Endometrial microvascular endothelial cells (primary cell): ENCODE results near the gene CD80. TPM values are rescaled to one million over a fixed set of nuclear protein-coding genes. Genes with fewer than 3 reads are reported as not detected.

Experiments used
- in situ Hi-C: cut with HindIII; loops from 2 replicates; pipeline ENCODE4 v1.10.0; 2017; ENCODE audit warnings: low sequenced_read_pairs, low pct_unique_long_range_greater_than_20kb; ENCODE audit errors: inconsistent ontology term
- total RNA-seq: library from RNA; depleted of rRNA; stranded (reverse); fragments of >200 nt; gene quantifications from one replicate; pipeline ENCODE4 v1.2.3, GENCODE V29; 2015; ENCODE audit errors: inconsistent ontology term

CD80 gene
- total RNA-seq, 1 donor from 2014 or later: not detected

- in situ Hi-C loops: no loop called here
These were observed 48.7 kb downstream of the CD80 start for GRCh38 chr3:119510690-119511089.

DNA sequence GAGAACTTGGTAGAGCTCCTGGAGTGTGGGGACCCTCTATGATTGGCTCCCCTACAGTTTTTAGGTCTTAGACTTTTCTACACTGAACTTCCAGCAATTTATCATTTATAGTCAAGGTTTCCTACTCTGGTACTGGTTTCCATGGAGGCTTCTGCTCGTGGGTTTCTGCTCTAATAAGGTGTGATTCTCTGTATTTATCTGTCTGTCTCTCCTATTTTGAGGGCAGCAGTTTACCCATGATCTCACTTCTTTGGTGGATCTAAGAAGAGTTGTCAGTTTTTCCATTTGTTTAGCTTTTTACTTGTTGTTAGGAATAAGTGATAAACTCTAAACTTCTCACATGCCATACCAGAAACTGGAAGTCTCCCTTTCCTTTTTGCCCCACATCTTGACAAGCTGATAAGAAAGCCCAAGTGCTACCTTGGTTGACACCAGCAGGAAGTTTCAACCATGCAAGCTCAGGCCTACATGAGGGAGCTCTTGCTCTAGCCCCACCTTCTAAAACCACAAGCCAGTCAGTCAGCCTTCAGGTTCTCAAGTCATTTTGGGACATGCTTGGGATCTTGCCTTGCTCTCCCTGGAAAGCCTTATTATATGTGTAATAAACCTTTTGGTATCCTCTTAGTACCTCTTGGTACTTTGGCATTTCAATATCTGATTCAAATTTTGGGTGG lies 51.1 kb downstream of the CD80 start:
- in situ Hi-C loops: no loop called here

- in situ Hi-C loops: no loop called here
These were observed 52.0 kb downstream of the CD80 start for GRCh38 chr3:119507404-119507803.

DNA sequence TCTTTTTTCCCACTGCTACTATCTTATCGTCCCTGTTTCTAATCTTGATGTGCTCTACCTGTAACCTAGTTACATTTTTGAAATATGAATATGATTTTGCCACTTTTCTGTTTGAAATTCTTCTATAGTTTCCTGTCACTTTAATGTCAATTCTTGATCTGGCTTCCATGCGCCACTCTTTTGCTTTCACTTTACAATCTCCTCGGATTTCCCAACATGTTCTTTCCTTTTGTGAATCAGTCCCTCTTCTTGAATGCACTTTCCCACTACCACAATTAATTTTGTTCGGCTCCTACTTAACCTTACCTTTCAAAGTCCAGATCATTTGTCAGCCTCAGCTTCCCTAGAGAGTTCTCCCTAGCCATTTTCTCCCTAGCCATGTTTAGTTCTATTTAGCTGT lies 52.8 kb downstream of the CD80 start:
- in situ Hi-C loops: no loop called here

- in situ Hi-C loops: no loop called here
These were observed 58.5 kb downstream of the CD80 start for GRCh38 chr3:119500901-119501300.

DNA sequence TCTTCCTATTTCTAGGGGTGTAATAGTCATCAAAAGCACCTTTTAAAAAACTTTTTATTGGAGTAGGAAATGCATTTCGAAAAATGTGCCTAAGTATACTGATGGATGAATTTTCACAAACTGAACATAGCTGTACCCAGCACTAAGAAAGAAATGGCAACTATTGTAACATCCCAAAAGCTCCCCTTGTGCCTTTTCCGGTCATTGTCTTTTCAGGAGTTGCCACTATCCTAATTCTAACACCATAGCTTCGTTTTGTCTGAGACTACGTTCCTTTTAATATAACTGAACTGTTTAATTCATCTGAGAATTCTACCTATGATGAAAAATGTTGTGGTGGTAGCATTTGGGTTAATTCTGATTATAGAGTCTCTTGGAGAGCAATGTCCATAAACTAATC lies 59.1 kb downstream of the CD80 start:
- in situ Hi-C loops: no loop called here

GRCh38 chr3:119498186-119499011 lies 61.0 kb downstream of the CD80 start, which contains the start of gene TIMMDC1:
Gene TIMMDC1, plus strand, starts transcription at chr3:119498547. Its CDS starts 187 bp downstream, at chr3:119498734.
- in situ Hi-C loops: no loop called here

- in situ Hi-C loops: no loop called here
These were observed 61.6 kb downstream of the CD80 start for GRCh38 chr3:119497820-119498185.

GRCh38 chr3:119494597-119494996 lies 64.8 kb downstream of the CD80 start:
- in situ Hi-C loops: no loop called here

DNA sequence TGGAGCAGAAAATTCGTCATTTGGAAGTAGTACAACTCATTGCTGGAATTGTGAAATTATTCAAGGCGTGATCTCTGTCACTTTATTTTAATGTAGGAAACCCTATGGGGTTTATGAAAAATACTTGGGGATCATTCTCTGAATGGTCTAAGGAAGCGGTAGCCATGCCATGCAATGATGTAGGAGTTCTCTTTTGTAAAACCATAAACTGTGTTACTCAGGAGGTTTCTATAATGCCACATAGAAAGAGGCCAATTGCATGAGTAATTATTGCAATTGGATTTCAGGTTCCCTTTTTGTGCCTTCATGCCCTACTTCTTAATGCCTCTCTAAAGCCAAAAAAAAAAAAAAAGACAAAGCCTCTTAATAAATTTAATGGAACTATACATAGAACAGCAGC lies 66.6 kb downstream of the CD80 start:
- in situ Hi-C loops: no loop called here

GRCh38 chr3:119492128-119492527 lies 67.3 kb downstream of the CD80 start:
- in situ Hi-C loops: no loop called here

DNA sequence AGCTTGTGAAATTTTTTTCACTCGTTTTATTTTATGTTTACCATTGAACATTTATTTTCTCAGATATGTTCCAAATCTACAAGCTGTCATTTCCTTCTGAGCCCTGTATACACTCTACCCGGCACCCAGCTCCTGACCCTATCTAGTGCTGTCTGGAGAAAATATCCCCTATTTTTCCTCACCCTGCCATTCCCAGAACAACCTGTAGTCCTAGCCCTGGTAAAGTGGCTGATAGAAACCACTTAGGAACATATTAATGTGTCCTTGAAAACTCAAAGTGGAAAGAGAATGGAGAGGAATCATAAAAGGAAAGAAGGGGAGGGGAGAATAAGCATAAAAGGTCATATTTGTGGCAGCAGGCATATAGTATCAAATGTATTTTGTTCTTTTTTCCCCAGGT lies 69.3 kb downstream of the CD80 start:
- in situ Hi-C loops: no loop called here

- in situ Hi-C loops: no loop called here
These were observed 73.9 kb downstream of the CD80 start for GRCh38 chr3:119485563-119485962.

DNA sequence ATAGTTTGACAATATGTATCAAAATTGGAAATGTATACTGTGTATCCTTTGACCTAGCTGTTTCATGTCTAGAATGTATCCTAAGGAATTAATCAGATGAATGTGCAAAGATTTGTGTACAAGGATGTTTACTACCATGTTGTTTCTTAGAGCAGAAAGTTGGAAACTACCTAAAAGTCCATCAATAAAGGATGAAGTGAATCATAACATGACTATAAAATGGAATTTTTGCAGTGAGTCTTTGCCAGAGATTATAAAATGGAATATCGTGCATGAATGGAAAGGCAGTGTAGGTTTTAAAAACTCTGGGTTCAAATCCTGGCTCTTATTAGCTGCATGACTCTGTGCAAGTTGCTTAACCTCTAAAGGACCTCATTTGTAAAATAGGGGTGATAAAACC lies 76.3 kb downstream of the CD80 start:
- in situ Hi-C loops: no loop called here

GRCh38 chr3:119481079-119481478 lies 78.3 kb downstream of the CD80 start:
- in situ Hi-C loops: no loop called here

Other genes starting within 250 kb of the CD80 start
- gene TMEM39A, start 96.0 kb downstream of the CD80 start, total RNA-seq: 36.5 TPM
- gene POGLUT1, start 90.7 kb downstream of the CD80 start, total RNA-seq: 23.9 TPM
- gene TIMMDC1, start 61.1 kb downstream of the CD80 start, total RNA-seq: 47.9 TPM
- gene ADPRH, start 19.9 kb upstream of the CD80 start, total RNA-seq: 22.7 TPM
- gene PLA1A, start 38.3 kb upstream of the CD80 start, total RNA-seq: 12.8 TPM
- gene POPDC2, start 101.0 kb upstream of the CD80 start, total RNA-seq: not detected
- 9.8 TPM for gene COX17, start 117.8 kb upstream of the CD80 start, total RNA-seq
- not detected for gene CFAP91, start 143.4 kb upstream of the CD80 start, total RNA-seq
- gene NR1I2, start 222.5 kb upstream of the CD80 start, total RNA-seq: not detected